Liver (tissue), 3 donors: Measurements from ENCODE around the gene STK39.

Experiments
- FOXA1 ChIP-seq: IDR thresholded peaks from 2 replicates; pipeline ENCODE4 v1.6.1; 2016; ENCODE audit warnings: antibody characterized with exemption
- GABPA ChIP-seq, 2 donors: IDR thresholded peaks in 1 of 2; conservative IDR thresholded peaks in 1 of 2; 2 replicates each; pipeline ENCODE4 v1.6.1; 2016; ENCODE audit warnings: antibody characterized with exemption in 2 of 2, mild to moderate bottlenecking in 1 of 2, moderate library complexity in 1 of 2
- JUND ChIP-seq, 2 donors: IDR thresholded peaks; 2 replicates each; pipeline ENCODE4 v1.6.1; 2016; ENCODE audit warnings: antibody characterized with exemption in 2 of 2
- TF ChIP-seq, protein P1 (sequence below): fragments of 150-350 bp; IDR thresholded peaks from 2 replicates; pipeline ENCODE4 v1.5.1; 2017; ENCODE audit warnings: improper control_type of control experiment, low read depth, low read length; ENCODE audit not compliant: missing input control
- donor health status: healthy.
- donor health status: healthy.

DNA sequence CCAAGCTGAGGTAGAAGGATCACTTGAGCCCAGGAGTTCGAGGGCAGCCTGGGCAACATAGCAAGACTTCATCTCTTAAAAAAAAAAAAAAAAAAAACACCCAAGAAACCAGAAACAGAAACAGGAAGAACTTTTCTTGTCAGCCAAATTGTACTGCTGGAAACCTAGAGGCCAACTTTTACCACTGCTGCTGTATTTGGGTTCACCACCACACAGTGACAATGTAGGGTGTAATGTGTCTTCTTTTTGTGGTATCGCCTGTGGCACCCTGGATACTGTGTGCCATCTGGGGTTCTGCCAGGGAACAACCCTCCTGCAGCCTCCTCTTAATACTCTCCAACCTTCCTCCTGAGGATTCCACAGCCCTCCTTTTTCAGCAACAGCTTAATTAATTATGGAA lies 72.6 kb downstream of the STK39 start:
- TF ChIP-seq, protein P1, sequence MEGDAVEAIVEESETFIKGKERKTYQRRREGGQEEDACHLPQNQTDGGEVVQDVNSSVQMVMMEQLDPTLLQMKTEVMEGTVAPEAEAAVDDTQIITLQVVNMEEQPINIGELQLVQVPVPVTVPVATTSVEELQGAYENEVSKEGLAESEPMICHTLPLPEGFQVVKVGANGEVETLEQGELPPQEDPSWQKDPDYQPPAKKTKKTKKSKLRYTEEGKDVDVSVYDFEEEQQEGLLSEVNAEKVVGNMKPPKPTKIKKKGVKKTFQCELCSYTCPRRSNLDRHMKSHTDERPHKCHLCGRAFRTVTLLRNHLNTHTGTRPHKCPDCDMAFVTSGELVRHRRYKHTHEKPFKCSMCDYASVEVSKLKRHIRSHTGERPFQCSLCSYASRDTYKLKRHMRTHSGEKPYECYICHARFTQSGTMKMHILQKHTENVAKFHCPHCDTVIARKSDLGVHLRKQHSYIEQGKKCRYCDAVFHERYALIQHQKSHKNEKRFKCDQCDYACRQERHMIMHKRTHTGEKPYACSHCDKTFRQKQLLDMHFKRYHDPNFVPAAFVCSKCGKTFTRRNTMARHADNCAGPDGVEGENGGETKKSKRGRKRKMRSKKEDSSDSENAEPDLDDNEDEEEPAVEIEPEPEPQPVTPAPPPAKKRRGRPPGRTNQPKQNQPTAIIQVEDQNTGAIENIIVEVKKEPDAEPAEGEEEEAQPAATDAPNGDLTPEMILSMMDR = no peak
- no peak for TF ChIP-seq JUND (IDR thresholded peaks at IDR 0.05)
- no peak for TF ChIP-seq GABPA (IDR thresholded peaks at IDR 0.05 in 1 of 2, conservative IDR thresholded peaks at IDR 0.05 in 1 of 2)
- no peak for TF ChIP-seq FOXA1
